SU-DHL-6 (cell line): ENCODE results near the gene HMCN2.

Experiments
- EZH2phosphoT487 ChIP-seq: fragments of 200-600 bp; sonication (generic), shearing (Covaris generic); conservative IDR thresholded peaks from 2 replicates; pipeline ENCODE4 v1.6.1; 2018; ENCODE audit warnings: mild to moderate bottlenecking, antibody characterized with exemption, low read length, moderate library complexity, mixed read lengths
- TF ChIP-seq, protein P1 (sequence below): fragments of 200-600 bp; sonication (generic); IDR thresholded peaks from one replicate; pipeline ENCODE4 v1.5.1; 2017; ENCODE audit warnings: antibody characterized with exemption, mild to moderate bottlenecking, low read length, moderate library complexity; ENCODE audit not compliant: insufficient read depth, poor library complexity, severe bottlenecking

- TF ChIP-seq, protein P1, sequence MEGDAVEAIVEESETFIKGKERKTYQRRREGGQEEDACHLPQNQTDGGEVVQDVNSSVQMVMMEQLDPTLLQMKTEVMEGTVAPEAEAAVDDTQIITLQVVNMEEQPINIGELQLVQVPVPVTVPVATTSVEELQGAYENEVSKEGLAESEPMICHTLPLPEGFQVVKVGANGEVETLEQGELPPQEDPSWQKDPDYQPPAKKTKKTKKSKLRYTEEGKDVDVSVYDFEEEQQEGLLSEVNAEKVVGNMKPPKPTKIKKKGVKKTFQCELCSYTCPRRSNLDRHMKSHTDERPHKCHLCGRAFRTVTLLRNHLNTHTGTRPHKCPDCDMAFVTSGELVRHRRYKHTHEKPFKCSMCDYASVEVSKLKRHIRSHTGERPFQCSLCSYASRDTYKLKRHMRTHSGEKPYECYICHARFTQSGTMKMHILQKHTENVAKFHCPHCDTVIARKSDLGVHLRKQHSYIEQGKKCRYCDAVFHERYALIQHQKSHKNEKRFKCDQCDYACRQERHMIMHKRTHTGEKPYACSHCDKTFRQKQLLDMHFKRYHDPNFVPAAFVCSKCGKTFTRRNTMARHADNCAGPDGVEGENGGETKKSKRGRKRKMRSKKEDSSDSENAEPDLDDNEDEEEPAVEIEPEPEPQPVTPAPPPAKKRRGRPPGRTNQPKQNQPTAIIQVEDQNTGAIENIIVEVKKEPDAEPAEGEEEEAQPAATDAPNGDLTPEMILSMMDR = no peak
- no peak for TF ChIP-seq EZH2phosphoT487
These were observed at the start of gene HMCN2 for GRCh38 chr9:130265431-130266235.
